Choroid plexus epithelial cell (primary cell): ENCODE results near the gene DNAJC1.

Experiments
- DNase-seq: peaks from one replicate; pipeline ENCODE4 v3.0.0-alpha.2; 2010; ENCODE audit warnings: low read depth
- H3K4me3 ChIP-seq: 2 replicates; pipeline ENCODE4 v1.5.1; 2011; ENCODE audit warnings: low read depth, mild to moderate bottlenecking, control low read depth, low read length, moderate library complexity
- TF ChIP-seq, protein P1 (sequence below): conservative IDR thresholded peaks from 2 replicates; pipeline ENCODE4 v1.5.1; 2011; ENCODE audit warnings: low read depth, mild to moderate bottlenecking, control low read depth, inconsistent platforms, low read length, moderate library complexity

The DNAJC1 gene

DNA sequence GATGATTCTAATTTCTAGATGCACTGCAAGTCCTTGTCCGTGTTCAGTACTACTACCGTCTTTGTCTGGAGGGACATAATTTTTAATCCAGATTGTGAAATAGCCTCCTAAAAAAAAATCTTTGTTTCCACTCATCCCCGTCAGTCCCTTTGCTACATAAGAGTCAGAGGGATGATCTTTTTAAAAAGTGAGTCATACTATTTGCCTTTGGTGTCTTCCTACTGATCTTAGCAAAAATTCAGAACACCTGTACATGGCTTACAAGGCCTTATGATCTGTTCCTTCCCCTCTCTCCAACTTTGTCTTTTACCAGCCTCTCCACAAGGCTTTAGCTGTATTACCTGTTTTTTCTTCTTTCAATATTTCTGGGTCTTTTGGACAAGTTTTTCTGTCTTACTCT, 296.0 kb downstream of the DNAJC1 start:
- TF ChIP-seq, protein P1, sequence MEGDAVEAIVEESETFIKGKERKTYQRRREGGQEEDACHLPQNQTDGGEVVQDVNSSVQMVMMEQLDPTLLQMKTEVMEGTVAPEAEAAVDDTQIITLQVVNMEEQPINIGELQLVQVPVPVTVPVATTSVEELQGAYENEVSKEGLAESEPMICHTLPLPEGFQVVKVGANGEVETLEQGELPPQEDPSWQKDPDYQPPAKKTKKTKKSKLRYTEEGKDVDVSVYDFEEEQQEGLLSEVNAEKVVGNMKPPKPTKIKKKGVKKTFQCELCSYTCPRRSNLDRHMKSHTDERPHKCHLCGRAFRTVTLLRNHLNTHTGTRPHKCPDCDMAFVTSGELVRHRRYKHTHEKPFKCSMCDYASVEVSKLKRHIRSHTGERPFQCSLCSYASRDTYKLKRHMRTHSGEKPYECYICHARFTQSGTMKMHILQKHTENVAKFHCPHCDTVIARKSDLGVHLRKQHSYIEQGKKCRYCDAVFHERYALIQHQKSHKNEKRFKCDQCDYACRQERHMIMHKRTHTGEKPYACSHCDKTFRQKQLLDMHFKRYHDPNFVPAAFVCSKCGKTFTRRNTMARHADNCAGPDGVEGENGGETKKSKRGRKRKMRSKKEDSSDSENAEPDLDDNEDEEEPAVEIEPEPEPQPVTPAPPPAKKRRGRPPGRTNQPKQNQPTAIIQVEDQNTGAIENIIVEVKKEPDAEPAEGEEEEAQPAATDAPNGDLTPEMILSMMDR = no peak
- no peak for DNase-seq
- H3K4me3 ChIP-seq = no peak overlapping the region
